Measurements from ENCODE around the gene BLMH. TPM values are rescaled to one million over a fixed set of nuclear protein-coding genes. Genes with fewer than 3 reads are reported as not detected.

BLMH gene
- total RNA-seq, 1 experiment from 2014 or later = 59.0 TPM

- in situ Hi-C loops (cut with HindIII; ENCODE audit: low pct_unique_long_range_greater_than_20kb, low sequenced_read_pairs) (no loop called here), intact Hi-C loops (cut with micrococcal nuclease; ENCODE audit: unreplicated experiment) (no loop called here)
- Histone ChIP-seq H3K4me3 (ENCODE audit: low read depth in 2 of 2, low read length in 2 of 2) (no peak overlapping the region), H3K27me3 (ENCODE audit: control insufficient read depth, insufficient read depth, low read length) (no peaks in the 10 kb centered on the region), H3K27ac (ENCODE audit: low read length) (no peak overlapping the region), H3K4me1 (ENCODE audit: control insufficient read depth, insufficient read depth, low read length) (no peaks in the 10 kb centered on the region), H3K36me3 (ENCODE audit: control insufficient read depth, insufficient read depth, low read length) (0 out of 2 replicates have a peak, but pooled peaks cover 3% of the 10 kb centered on the region), H3K9me3 (ENCODE audit: control insufficient read depth, insufficient read depth, low read depth, low read length) (no peaks in the 10 kb centered on the region)
- no TSS peak for BruUV-seq (replicated peaks)
- DNase-seq (ENCODE audit: low read depth, low spot score) (no peak), ATAC-seq (no peak)
- ChIA-PET POLR2A (no interaction called here), CTCF (no interaction called here)
- no peak for TF ChIP-seq REST (IDR thresholded peaks at IDR 0.05; ENCODE audit: insufficient read depth in 1 of 2, low read depth in 2 of 2, low read length in 1 of 2)
- TF ChIP-seq TCF7L2 (IDR thresholded peaks at IDR 0.05; ENCODE audit: low read depth, low read length) = no peak
- no peak for TF ChIP-seq POLR2AphosphoS5 (IDR thresholded peaks at IDR 0.05; ENCODE audit: low read depth, low read length)
- TF ChIP-seq CTCF (IDR thresholded peaks at IDR 0.05) = no peak
- no peak for TF ChIP-seq SIN3A (IDR thresholded peaks at IDR 0.05; ENCODE audit: borderline replicate concordance, insufficient read depth, low read depth, low read length)
These were observed 46.8 kb downstream of the BLMH start for GRCh38 chr17:30244853-30245385.

- POLR2A ChIA-PET = no interaction called here
- CTCF ChIA-PET = no interaction called here
- ATAC-seq (no peak), DNase-seq (ENCODE audit: low read depth, low spot score) (no peak)
- H3K4me1 ChIP-seq (ENCODE audit: control insufficient read depth, insufficient read depth, low read length) = no peaks in the 10 kb centered on the region
- H3K27ac ChIP-seq (ENCODE audit: low read length) = no peak overlapping the region
- TF ChIP-seq CTCF (IDR thresholded peaks at IDR 0.05) = no peak
- no peak overlapping the region for H3K4me3 ChIP-seq (ENCODE audit: low read depth in 2 of 2, low read length in 2 of 2)
- intact Hi-C loops (cut with micrococcal nuclease; ENCODE audit: unreplicated experiment) (no loop called here), in situ Hi-C loops (cut with HindIII; ENCODE audit: low pct_unique_long_range_greater_than_20kb, low sequenced_read_pairs) (no loop called here)
- no peaks in the 10 kb centered on the region for H3K27me3 ChIP-seq (ENCODE audit: control insufficient read depth, insufficient read depth, low read length)
- H3K36me3 ChIP-seq (ENCODE audit: control insufficient read depth, insufficient read depth, low read length) = no peaks in the 10 kb centered on the region
- BruUV-seq (replicated peaks) = no TSS peak
- H3K9me3 ChIP-seq (ENCODE audit: control insufficient read depth, insufficient read depth, low read depth, low read length) = no peaks in the 10 kb centered on the region
These were observed 48.2 kb downstream of the BLMH start for GRCh38 chr17:30243568-30243967.

Data from Panc1 (cell line).